ENCODE results near the gene ZNF138.

GRCh38 chr7:64867863-64868440 is 73.7 kb downstream of the ZNF138 start:
- TF ChIP-seq CTCF (IDR thresholded peaks at IDR 0.05) (no peak), POLR2A (IDR thresholded peaks at IDR 0.05) (no peak)

All from testis (tissue), 2 donors.